H9 (cell line): Measurements from ENCODE around the gene SNX2. TPM values are rescaled to one million over a fixed set of nuclear protein-coding genes. Genes with fewer than 3 reads are reported as not detected.

Experiments
- DNase-seq: peaks from one replicate; pipeline ENCODE4 v3.0.0-alpha.2; 2017
- H2AFZ ChIP-seq: one replicate; pipeline ENCODE4 v1.6.1; 2013; ENCODE audit warnings: mild to moderate bottlenecking, low read length, control low read depth, moderate library complexity
- H2AK5ac ChIP-seq: 2 replicates; pipeline ENCODE4 v1.6.1; 2013; ENCODE audit warnings: low read length, control low read depth, mixed read lengths; ENCODE audit not compliant: insufficient read length
- H2BK120ac ChIP-seq: one replicate; pipeline ENCODE4 v1.6.1; 2013; ENCODE audit warnings: low read depth, mild to moderate bottlenecking, low read length, control low read depth, inconsistent platforms; ENCODE audit not compliant: poor library complexity, severe bottlenecking
- H2BK12ac ChIP-seq: 2 replicates; pipeline ENCODE4 v1.6.1; 2013; ENCODE audit warnings: low read length, control low read depth, mixed read lengths, low read depth; ENCODE audit not compliant: insufficient read length
- H2BK15ac ChIP-seq: 2 replicates; pipeline ENCODE4 v1.6.1; 2013; ENCODE audit warnings: low read depth, low read length, control low read depth
- H2BK20ac ChIP-seq: one replicate; pipeline ENCODE4 v1.6.1; 2013; ENCODE audit warnings: low read depth, mild to moderate bottlenecking, low read length, control low read depth, inconsistent platforms; ENCODE audit not compliant: poor library complexity, severe bottlenecking
- H2BK5ac ChIP-seq: 2 replicates; pipeline ENCODE4 v1.6.1; 2013; ENCODE audit warnings: low read length, control low read depth, mixed read lengths; ENCODE audit not compliant: insufficient read length
- H3K14ac ChIP-seq: 2 replicates; pipeline ENCODE4 v1.6.1; 2013; ENCODE audit warnings: low read length, control low read depth; ENCODE audit not compliant: insufficient read depth
- H3K18ac ChIP-seq: 2 replicates; pipeline ENCODE4 v1.6.1; 2013; ENCODE audit warnings: low read depth, mild to moderate bottlenecking, mixed read lengths, low read length, control low read depth; ENCODE audit not compliant: insufficient read length
- H3K23ac ChIP-seq: 2 replicates; pipeline ENCODE4 v1.6.1; 2013; ENCODE audit warnings: low read length, control low read depth, mixed read lengths, low read depth; ENCODE audit not compliant: insufficient read length
- H3K23me2 ChIP-seq: 2 replicates; pipeline ENCODE4 v1.6.1; 2013; ENCODE audit warnings: low read depth, mild to moderate bottlenecking, mixed read lengths, low read length, control low read depth; ENCODE audit not compliant: insufficient read length, poor library complexity, severe bottlenecking
- H3K27ac ChIP-seq: 2 replicates; pipeline ENCODE4 v1.5.1; 2013; ENCODE audit warnings: low read length, control low read depth, mixed read lengths, low read depth; ENCODE audit not compliant: insufficient read length
- H3K27me3 ChIP-seq: 2 replicates; pipeline ENCODE4 v1.6.1; 2013; ENCODE audit warnings: low read length, control low read depth, inconsistent platforms; ENCODE audit not compliant: insufficient read depth
- H3K4ac ChIP-seq: 2 replicates; pipeline ENCODE4 v1.6.1; 2013; ENCODE audit warnings: low read depth, mild to moderate bottlenecking, control low read depth, inconsistent platforms, low read length, moderate library complexity
- H3K4me1 ChIP-seq: 2 replicates; pipeline ENCODE4 v1.6.1; 2013; ENCODE audit warnings: low read length, control low read depth, inconsistent platforms; ENCODE audit not compliant: insufficient read depth
- H3K4me2 ChIP-seq: 2 replicates; pipeline ENCODE4 v1.6.1; 2013; ENCODE audit warnings: low read length, control low read depth, mixed read lengths; ENCODE audit not compliant: insufficient read length, insufficient read depth
- H3K56ac ChIP-seq: 2 replicates; pipeline ENCODE4 v1.6.1; 2013; ENCODE audit warnings: low read depth, mild to moderate bottlenecking, mixed read lengths, low read length, control low read depth; ENCODE audit not compliant: insufficient read length
- H3K79me1 ChIP-seq: 2 replicates; pipeline ENCODE4 v1.6.1; 2013; ENCODE audit warnings: low read depth, mild to moderate bottlenecking, moderate library complexity, low read length, control low read depth, inconsistent platforms; ENCODE audit not compliant: insufficient read depth, poor library complexity, severe bottlenecking
- H3K79me2 ChIP-seq: 2 replicates; pipeline ENCODE4 v1.6.1; 2013; ENCODE audit warnings: low read length, control low read depth, inconsistent platforms; ENCODE audit not compliant: insufficient read depth
- H3K9ac ChIP-seq: 2 replicates; pipeline ENCODE4 v1.6.1; 2013; ENCODE audit warnings: low read length, control low read depth, mixed read lengths; ENCODE audit not compliant: insufficient read length; ENCODE audit errors: extremely low read depth
- H3K9me3 ChIP-seq: one replicate; pipeline ENCODE4 v1.6.1; 2013; ENCODE audit warnings: low read depth, low read length, inconsistent platforms; ENCODE audit not compliant: control insufficient read depth
- H3T11ph ChIP-seq: one replicate; pipeline ENCODE4 v1.6.1; 2013; ENCODE audit warnings: mild to moderate bottlenecking, low read length, control low read depth, inconsistent platforms
- H4K20me1 ChIP-seq: one replicate; pipeline ENCODE4 v1.6.1; 2013; ENCODE audit not compliant: control insufficient read depth, insufficient read length, insufficient read depth
- H4K5ac ChIP-seq: 2 replicates; pipeline ENCODE4 v1.6.1; 2013; ENCODE audit warnings: low read depth, mild to moderate bottlenecking, mixed read lengths, low read length, control low read depth; ENCODE audit not compliant: insufficient read length
- H4K8ac ChIP-seq: replicated peaks from 2 replicates; pipeline ENCODE4 v1.6.1; 2013; ENCODE audit warnings: low read length, control low read depth, mixed read lengths, low read depth; ENCODE audit not compliant: insufficient read length
- H4K91ac ChIP-seq: 2 replicates; pipeline ENCODE4 v1.6.1; 2013; ENCODE audit warnings: low read depth, mild to moderate bottlenecking, moderate library complexity, mixed read lengths, low read length, control low read depth; ENCODE audit not compliant: insufficient read length
- H3K27ac Mint-ChIP-seq, 3 experiments: 2 replicates in 2 of 3; 3 replicates in 1 of 3; pipeline ENCODE4 v1.8.0; 2020 to 2021; ENCODE audit warnings: mixed read lengths in 3 of 3, mild to moderate bottlenecking in 1 of 3, moderate library complexity in 1 of 3
- H3K27me3 Mint-ChIP-seq: 2 replicates; pipeline ENCODE4 v1.8.0; 2021; ENCODE audit warnings: low read depth, mild to moderate bottlenecking, moderate library complexity, mixed read lengths
- H3K36me3 Mint-ChIP-seq, 3 experiments: 2 replicates in 2 of 3; 3 replicates in 1 of 3; pipeline ENCODE4 v1.8.0; 2020 to 2021; ENCODE audit warnings: low read depth in 3 of 3, mixed read lengths in 3 of 3; ENCODE audit not compliant: insufficient read depth in 1 of 3
- H3K4me1 Mint-ChIP-seq, 2 experiments: 2 replicates each; pipeline ENCODE4 v1.8.0; 2020; ENCODE audit warnings: mixed read lengths in 2 of 2
- H3K4me3 Mint-ChIP-seq, 2 experiments: 2 replicates in 1 of 2; 3 replicates in 1 of 2; pipeline ENCODE4 v1.8.0; 2020 to 2021; ENCODE audit warnings: mild to moderate bottlenecking in 2 of 2, mixed read lengths in 2 of 2, moderate library complexity in 1 of 2
- H3K9me3 Mint-ChIP-seq, 2 experiments: 2 replicates in 1 of 2; 3 replicates in 1 of 2; pipeline ENCODE4 v1.8.0; 2020; ENCODE audit warnings: mild to moderate bottlenecking in 2 of 2, mixed read lengths in 2 of 2, moderate library complexity in 1 of 2
- CTCF ChIP-seq: fragments of 200-600 bp; sonication (generic); conservative IDR thresholded peaks from 3 replicates; pipeline ENCODE4 v1.8.0; 2021; ENCODE audit warnings: antibody characterized with exemption, mild to moderate bottlenecking
- WGBS: extraction: QIAGEN DNeasy Blood & Tissue Kit; methylation state at CpG from one replicate; pipeline ENCODE4 v1.1.7; 2013; ENCODE audit warnings: missing lambda C conversion rate, low lambda C conversion rate, mixed read lengths; ENCODE audit not compliant: insufficient read length; ENCODE audit errors: extremely low coverage; 5-methylcytosine and 5-hydroxymethylcytosine counted together
- total RNA-seq: library from RNA; stranded (reverse); gene quantifications from 2 replicates; pipeline ENCODE4 v1.2.1, GENCODE V29; 2021

Gene SNX2
- total RNA-seq, 1 experiment from 2014 or later = 62.6 TPM

GRCh38 chr5:122785294-122785693, 10.4 kb downstream of the SNX2 start:
- peaks cover 15% of the 10 kb centered on the region in 2 experiments for H3K4me1 Mint-ChIP-seq
- no peak overlapping the region for H3K14ac ChIP-seq
- no peaks in the 10 kb centered on the region for H3K27me3 ChIP-seq
- H3K36me3 Mint-ChIP-seq = peaks cover 6 to 24% (median 20%) of the 10 kb centered on the region in 3 experiments; a peak in 6 of 7 replicates
- peaks cover 4 to 6% of the 10 kb centered on the region in 2 experiments; a peak in 4 of 5 replicates for H3K9me3 Mint-ChIP-seq
- H2BK12ac ChIP-seq = no peak overlapping the region
- no peak overlapping the region for H3K27ac Mint-ChIP-seq
- no peak overlapping the region for H3T11ph ChIP-seq
- H4K91ac ChIP-seq = no peak overlapping the region
- peaks cover 11% of the 10 kb centered on the region for H3K79me1 ChIP-seq
- no peaks in the 10 kb centered on the region; the same call in 1 of the 2 replicates for H3K4me1 ChIP-seq
- no peak overlapping the region for H3K18ac ChIP-seq
- H2BK15ac ChIP-seq = no peak overlapping the region
- H3K27me3 Mint-ChIP-seq = no peaks in the 10 kb centered on the region; the same call in 1 of the 2 replicates
- no peaks in the 10 kb centered on the region for H3K23me2 ChIP-seq
- no peaks in the 10 kb centered on the region for H3K9me3 ChIP-seq
- no peak overlapping the region for H3K4me2 ChIP-seq
- no peak overlapping the region for H2BK120ac ChIP-seq
- no peak for DNase-seq
- no peak overlapping the region for H3K56ac ChIP-seq
- peaks cover 13% of the 10 kb centered on the region; the same call in 1 of the 2 replicates for H3K79me2 ChIP-seq
- no peak overlapping the region for H4K5ac ChIP-seq
- TF ChIP-seq CTCF = no peak
- no peak overlapping the region for H2BK5ac ChIP-seq
- no peak overlapping the region for H3K9ac ChIP-seq
- no peak overlapping the region for H2AK5ac ChIP-seq
- H2AFZ ChIP-seq = no peak overlapping the region
- H3K27ac ChIP-seq = no peak overlapping the region
- H3K4ac ChIP-seq = no peak overlapping the region
- no peak overlapping the region for H3K23ac ChIP-seq
- no CpG with 5 or more reads among the region's 1 CpG for WGBS
- no peak overlapping the region for H4K8ac ChIP-seq
- H2BK20ac ChIP-seq = no peak overlapping the region
- H3K4me3 Mint-ChIP-seq = no peak overlapping the region
- no peaks in the 10 kb centered on the region for H4K20me1 ChIP-seq
